ENCODE measurements around the gene UPF3B. TPM values are rescaled to one million over a fixed set of nuclear protein-coding genes. Genes with fewer than 3 reads are reported as not detected.

UPF3B gene
- total RNA-seq, 2 donors from 2014 or later: 1.1 to 2.3 TPM

Other genes with a start within 250 kb of the UPF3B start
- 1 to 10 TPM; 3.3 to 4.7 TPM for gene NKRF, start 246.5 kb downstream of the UPF3B start, total RNA-seq
- gene SEPTIN6, start 159.8 kb downstream of the UPF3B start, total RNA-seq: 10 to 100 TPM; 14.1 to 16.4 TPM
- gene SOWAHD, start 94.4 kb downstream of the UPF3B start, total RNA-seq: not detected
- gene RPL39, start 61.3 kb downstream of the UPF3B start, total RNA-seq: 1,000 to 10,000 TPM; 1,432 to 3,550 TPM
- 10 to 100 TPM in 1 of 2 donors, 1 to 10 TPM in 1; 9.8 to 10.6 TPM for gene RNF113A, start 18.8 kb upstream of the UPF3B start, total RNA-seq
- gene NDUFA1, start 18.9 kb upstream of the UPF3B start, total RNA-seq: 100 to 1,000 TPM; 202 to 222 TPM
- gene AKAP14, start 42.9 kb upstream of the UPF3B start, total RNA-seq: not detected
- gene NKAP, start 90.8 kb upstream of the UPF3B start, total RNA-seq: 1 to 10 TPM; 3.5 to 5.3 TPM
- not detected for gene RHOXF2B, start 224.7 kb upstream of the UPF3B start, total RNA-seq